ENCODE results near the gene ADGRG2.

The ADGRG2 gene

GRCh38 chrX:19121466-19121865 is 802 bp downstream of the ADGRG2 start:
- TF ChIP-seq POLR2AphosphoS5 (IDR thresholded peaks at IDR 0.05; ENCODE audit: low read depth, low read length), result no peak
- no peak for TF ChIP-seq POLR2A (IDR thresholded peaks at IDR 0.05; ENCODE audit: low read depth, low read length)
- TF ChIP-seq TAF1 (IDR thresholded peaks at IDR 0.05; ENCODE audit: borderline replicate concordance, low read depth, low read length), result no peak
- no peak for DNase-seq (ENCODE audit: insufficient read length)
- FAIRE-seq, result no peak

GRCh38 chrX:19110642-19111041 is 11.6 kb downstream of the ADGRG2 start:
- FAIRE-seq, result no peak
- no peak for TF ChIP-seq POLR2AphosphoS5 (IDR thresholded peaks at IDR 0.05; ENCODE audit: low read depth, low read length)
- TF ChIP-seq TAF1 (IDR thresholded peaks at IDR 0.05; ENCODE audit: borderline replicate concordance, low read depth, low read length), result no peak
- TF ChIP-seq POLR2A (IDR thresholded peaks at IDR 0.05; ENCODE audit: low read depth, low read length), result no peak

GRCh38 chrX:19107035-19107434 is 15.2 kb downstream of the ADGRG2 start:
- FAIRE-seq (no peak), DNase-seq (ENCODE audit: insufficient read length) (no peak)
- no peak for TF ChIP-seq TAF1 (IDR thresholded peaks at IDR 0.05; ENCODE audit: borderline replicate concordance, low read depth, low read length)
- no peak for TF ChIP-seq POLR2AphosphoS5 (IDR thresholded peaks at IDR 0.05; ENCODE audit: low read depth, low read length)
- no peak for TF ChIP-seq POLR2A (IDR thresholded peaks at IDR 0.05; ENCODE audit: low read depth, low read length)

More at GRCh38 chrX:19110642-19111041, 11.6 kb downstream of the ADGRG2 start:
- DNase-seq (ENCODE audit: insufficient read length), result no peak

- FAIRE-seq, result no peak
- no peak for DNase-seq (ENCODE audit: insufficient read length)
- TF ChIP-seq POLR2A (IDR thresholded peaks at IDR 0.05; ENCODE audit: low read depth, low read length) (no peak), TAF1 (IDR thresholded peaks at IDR 0.05; ENCODE audit: borderline replicate concordance, low read depth, low read length) (no peak), POLR2AphosphoS5 (IDR thresholded peaks at IDR 0.05; ENCODE audit: low read depth, low read length) (no peak)
These were observed 21.7 kb downstream of the ADGRG2 start for GRCh38 chrX:19100586-19100985.

- FAIRE-seq, result no peak
- no peak for DNase-seq (ENCODE audit: insufficient read length)
- TF ChIP-seq TAF1 (IDR thresholded peaks at IDR 0.05; ENCODE audit: borderline replicate concordance, low read depth, low read length), result no peak
- no peak for TF ChIP-seq POLR2AphosphoS5 (IDR thresholded peaks at IDR 0.05; ENCODE audit: low read depth, low read length)
- TF ChIP-seq POLR2A (IDR thresholded peaks at IDR 0.05; ENCODE audit: low read depth, low read length), result no peak
These were observed 24.6 kb downstream of the ADGRG2 start for GRCh38 chrX:19097553-19098283.

- DNase-seq (ENCODE audit: insufficient read length), result no peak
- TF ChIP-seq POLR2AphosphoS5 (IDR thresholded peaks at IDR 0.05; ENCODE audit: low read depth, low read length) (no peak), TAF1 (IDR thresholded peaks at IDR 0.05; ENCODE audit: borderline replicate concordance, low read depth, low read length) (no peak)
- FAIRE-seq, result no peak
These were observed 25.7 kb downstream of the ADGRG2 start for GRCh38 chrX:19096586-19096985.

- DNase-seq (ENCODE audit: insufficient read length) (no peak), FAIRE-seq (no peak)
- TF ChIP-seq POLR2AphosphoS5 (IDR thresholded peaks at IDR 0.05; ENCODE audit: low read depth, low read length) (no peak), TAF1 (IDR thresholded peaks at IDR 0.05; ENCODE audit: borderline replicate concordance, low read depth, low read length) (no peak), POLR2A (IDR thresholded peaks at IDR 0.05; ENCODE audit: low read depth, low read length) (no peak)
These were observed 27.6 kb downstream of the ADGRG2 start for GRCh38 chrX:19094654-19095053.

- DNase-seq (ENCODE audit: insufficient read length) (no peak), FAIRE-seq (no peak)
- TF ChIP-seq POLR2AphosphoS5 (IDR thresholded peaks at IDR 0.05; ENCODE audit: low read depth, low read length) (no peak), POLR2A (IDR thresholded peaks at IDR 0.05; ENCODE audit: low read depth, low read length) (no peak), TAF1 (IDR thresholded peaks at IDR 0.05; ENCODE audit: borderline replicate concordance, low read depth, low read length) (no peak)
These were observed 30.7 kb downstream of the ADGRG2 start for GRCh38 chrX:19091596-19091995.

- FAIRE-seq, result no peak
- TF ChIP-seq TAF1 (IDR thresholded peaks at IDR 0.05; ENCODE audit: borderline replicate concordance, low read depth, low read length) (no peak), POLR2A (IDR thresholded peaks at IDR 0.05; ENCODE audit: low read depth, low read length) (no peak), POLR2AphosphoS5 (IDR thresholded peaks at IDR 0.05; ENCODE audit: low read depth, low read length) (no peak)
- no peak for DNase-seq (ENCODE audit: insufficient read length)
These were observed 32.7 kb downstream of the ADGRG2 start for GRCh38 chrX:19089555-19090040.

GRCh38 chrX:19086102-19086772 is 36.0 kb downstream of the ADGRG2 start:
- TF ChIP-seq POLR2A (IDR thresholded peaks at IDR 0.05; ENCODE audit: low read depth, low read length) (no peak), TAF1 (IDR thresholded peaks at IDR 0.05; ENCODE audit: borderline replicate concordance, low read depth, low read length) (no peak)
- FAIRE-seq, result no peak

GRCh38 chrX:19085666-19086065 is 36.6 kb downstream of the ADGRG2 start:
- no peak for TF ChIP-seq POLR2A (IDR thresholded peaks at IDR 0.05; ENCODE audit: low read depth, low read length)
- no peak for TF ChIP-seq TAF1 (IDR thresholded peaks at IDR 0.05; ENCODE audit: borderline replicate concordance, low read depth, low read length)
- TF ChIP-seq POLR2AphosphoS5 (IDR thresholded peaks at IDR 0.05; ENCODE audit: low read depth, low read length), result no peak
- DNase-seq (ENCODE audit: insufficient read length) (no peak), FAIRE-seq (no peak)

More at GRCh38 chrX:19086102-19086772, 36.0 kb downstream of the ADGRG2 start:
- no peak for DNase-seq (ENCODE audit: insufficient read length)

GRCh38 chrX:19075754-19076153 is 46.5 kb downstream of the ADGRG2 start:
- TF ChIP-seq POLR2A (IDR thresholded peaks at IDR 0.05; ENCODE audit: low read depth, low read length) (no peak), POLR2AphosphoS5 (IDR thresholded peaks at IDR 0.05; ENCODE audit: low read depth, low read length) (no peak), TAF1 (IDR thresholded peaks at IDR 0.05; ENCODE audit: borderline replicate concordance, low read depth, low read length) (no peak)
- FAIRE-seq, result no peak
- DNase-seq (ENCODE audit: insufficient read length), result no peak
